Adrenal gland (tissue), 12 donors: ENCODE data around the gene CD81. TPM values are rescaled to one million over a fixed set of nuclear protein-coding genes. Genes with fewer than 3 reads are reported as not detected.

Experiments used
- DNase-seq, 7 donors: peaks; one replicate each; pipeline ENCODE4 v3.0.0-alpha.2; 2019 to 2020
- H3K27ac ChIP-seq, 5 donors: fragments of 200-600 bp; sonication (generic) in 4 of 5; 1 replicate in 3 of 5; 2 replicates in 2 of 5; pipeline versions ENCODE4 v1.5.1 to v1.8.0; 2016 to 2020; ENCODE audit warnings: mild to moderate bottlenecking in 1 of 5
- H3K27me3 ChIP-seq: fragments of 200-600 bp; 2 replicates; pipeline ENCODE4 v1.8.0; 2021
- H3K36me3 ChIP-seq, 2 donors: fragments of 200-600 bp; replicated peaks in 1 of 2; 1 replicate in 1 of 2; 2 replicates in 1 of 2; pipeline versions ENCODE4 v1.5.1 to v1.8.0; 2018 to 2022
- H3K4me1 ChIP-seq, 2 donors: fragments of 200-600 bp; replicated peaks in 1 of 2; 1 replicate in 1 of 2; 2 replicates in 1 of 2; pipeline versions ENCODE4 v1.5.1 to v1.8.0; 2018 to 2021
- H3K4me3 ChIP-seq, 4 donors: fragments of 200-600 bp; sonication (generic) in 3 of 4; one replicate each; pipeline ENCODE4 v1.5.1; 2016 to 2018
- H3K9me3 ChIP-seq, 3 donors: fragments of 200-600 bp; sonication (generic) in 1 of 3; replicated peaks in 1 of 3; 1 replicate in 2 of 3; 2 replicates in 1 of 3; pipeline versions ENCODE4 v1.5.1 to v1.8.0; 2016 to 2021
- POLR2A ChIP-seq, 2 donors: fragments of 450-650 bp; IDR thresholded peaks; one replicate each; pipeline ENCODE4 v1.6.1; 2017; ENCODE audit warnings: antibody characterized with exemption in 2 of 2, mild to moderate bottlenecking in 2 of 2, moderate library complexity in 1 of 2
- WGBS, 4 donors: extraction: QIAGEN DNeasy Blood & Tissue Kit in 2 of 4; methylation state at CpG; one replicate each; pipeline versions ENCODE4 v1.1.5 to v1.1.7; 2013 to 2017; 5-methylcytosine and 5-hydroxymethylcytosine counted together
- intact Hi-C, 2 donors: fragments of 100-400 bp; cut with DNase I; formaldehyde crosslinking; loops; one replicate each; pipeline versions ENCODE4 v1.14.1 to v1.15.0; 2022 to 2023
- polyA plus RNA-seq, 3 donors: library from polyadenylated mRNA; stranded (reverse); fragments of 200-250 nt in 2 of 3; fragments of 350-450 nt in 1 of 3; fragmentation: Illumina TruSeq in 1 of 3; extraction: RNeasy Lipid Tissue Mini Kit (QIAGEN cat#74804) in 1 of 3; gene quantifications; one replicate each; pipeline ENCODE4 v1.2.3, GENCODE V29; 2013 to 2014
- total RNA-seq, 9 donors: library from RNA; depleted of rRNA in 4 of 9; stranded (reverse); fragments of >200 nt in 4 of 9; fragments of 120-200 nt in 1 of 9; fragmentation: NEBNext Ultra II Directional in 1 of 9; extraction: Animal tissue kit (Norgen Biotek cat#: 25700) in 1 of 9; gene quantifications; one replicate each; pipeline versions ENCODE4 v1.1.0 to v1.2.4, GENCODE V29; 2013 to 2023
- TF ChIP-seq, protein P1 (sequence below), 6 experiments: fragments of 450-650 bp in 4 of 6; fragments of 200-600 bp in 2 of 6; sonication (generic) in 1 of 6; IDR thresholded peaks; 1 replicate in 5 of 6; 2 replicates in 1 of 6; pipeline versions ENCODE4 v1.5.1 to v1.8.0; 2016 to 2021; ENCODE audit warnings: antibody characterized with exemption in 6 of 6, mild to moderate bottlenecking in 2 of 6, moderate library complexity in 1 of 6
- donor health status: healthy with polysubstance abuse.
- donor health status: Bipolar disorder and iron deficiency.
- donor health status: DM: yes; HTN: yes; CAD: no.
- donor health status: DM: no; HTN: no; CAD: no.
- donor health status: DM: no; HTN: no; CAD: no.
- donor health status: DM: yes; HTN: yes; CAD: no.

CD81 gene
- total and polyA plus RNA-seq, 12 donors = 40.9 to 444 (median 275) TPM

DNA sequence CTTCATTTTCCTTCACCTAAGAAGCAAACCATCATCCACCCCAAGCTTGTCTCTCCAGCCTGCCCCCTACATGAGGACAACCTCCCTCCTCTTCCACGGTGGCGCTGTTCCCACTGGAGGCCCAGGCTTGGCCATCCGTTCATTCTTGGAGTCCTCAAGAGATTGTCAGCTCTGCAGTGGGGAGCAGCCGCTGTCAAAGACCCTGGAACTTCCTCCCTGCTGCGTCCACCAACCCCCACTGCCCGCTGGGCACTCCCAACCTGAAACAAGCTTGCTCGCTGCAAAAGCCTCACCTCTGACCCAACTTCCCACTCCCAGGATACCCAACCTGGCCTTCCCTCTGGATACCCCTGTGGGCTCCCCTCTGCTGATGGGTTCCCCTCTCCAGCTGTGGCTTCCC, 10.4 kb upstream of the CD81 start:
- no peaks in the 10 kb centered on the region for H3K4me1 ChIP-seq
- intact Hi-C loops = loop anchor here in 1 of 2 donors (5.0 kb wide), 1 partner anchor 54 kb away; no protein-coding TSS in a partner anchor
- no peaks in the 10 kb centered on the region for H3K9me3 ChIP-seq
- no peak overlapping the region for H3K27ac ChIP-seq
- no peaks in the 10 kb centered on the region for H3K36me3 ChIP-seq
- H3K27me3 ChIP-seq = no peaks in the 10 kb centered on the region
- TF ChIP-seq POLR2A (IDR thresholded peaks at IDR 0.05) = no peak
- TF ChIP-seq, protein P1, sequence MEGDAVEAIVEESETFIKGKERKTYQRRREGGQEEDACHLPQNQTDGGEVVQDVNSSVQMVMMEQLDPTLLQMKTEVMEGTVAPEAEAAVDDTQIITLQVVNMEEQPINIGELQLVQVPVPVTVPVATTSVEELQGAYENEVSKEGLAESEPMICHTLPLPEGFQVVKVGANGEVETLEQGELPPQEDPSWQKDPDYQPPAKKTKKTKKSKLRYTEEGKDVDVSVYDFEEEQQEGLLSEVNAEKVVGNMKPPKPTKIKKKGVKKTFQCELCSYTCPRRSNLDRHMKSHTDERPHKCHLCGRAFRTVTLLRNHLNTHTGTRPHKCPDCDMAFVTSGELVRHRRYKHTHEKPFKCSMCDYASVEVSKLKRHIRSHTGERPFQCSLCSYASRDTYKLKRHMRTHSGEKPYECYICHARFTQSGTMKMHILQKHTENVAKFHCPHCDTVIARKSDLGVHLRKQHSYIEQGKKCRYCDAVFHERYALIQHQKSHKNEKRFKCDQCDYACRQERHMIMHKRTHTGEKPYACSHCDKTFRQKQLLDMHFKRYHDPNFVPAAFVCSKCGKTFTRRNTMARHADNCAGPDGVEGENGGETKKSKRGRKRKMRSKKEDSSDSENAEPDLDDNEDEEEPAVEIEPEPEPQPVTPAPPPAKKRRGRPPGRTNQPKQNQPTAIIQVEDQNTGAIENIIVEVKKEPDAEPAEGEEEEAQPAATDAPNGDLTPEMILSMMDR (IDR thresholded peaks at IDR 0.05) = no peak
- WGBS, 4 donors = 73 to 95% (median 91%) methylated on average over 7 of the region's 7 CpGs
- H3K4me3 ChIP-seq = no peak overlapping the region
- no peak for DNase-seq

DNA sequence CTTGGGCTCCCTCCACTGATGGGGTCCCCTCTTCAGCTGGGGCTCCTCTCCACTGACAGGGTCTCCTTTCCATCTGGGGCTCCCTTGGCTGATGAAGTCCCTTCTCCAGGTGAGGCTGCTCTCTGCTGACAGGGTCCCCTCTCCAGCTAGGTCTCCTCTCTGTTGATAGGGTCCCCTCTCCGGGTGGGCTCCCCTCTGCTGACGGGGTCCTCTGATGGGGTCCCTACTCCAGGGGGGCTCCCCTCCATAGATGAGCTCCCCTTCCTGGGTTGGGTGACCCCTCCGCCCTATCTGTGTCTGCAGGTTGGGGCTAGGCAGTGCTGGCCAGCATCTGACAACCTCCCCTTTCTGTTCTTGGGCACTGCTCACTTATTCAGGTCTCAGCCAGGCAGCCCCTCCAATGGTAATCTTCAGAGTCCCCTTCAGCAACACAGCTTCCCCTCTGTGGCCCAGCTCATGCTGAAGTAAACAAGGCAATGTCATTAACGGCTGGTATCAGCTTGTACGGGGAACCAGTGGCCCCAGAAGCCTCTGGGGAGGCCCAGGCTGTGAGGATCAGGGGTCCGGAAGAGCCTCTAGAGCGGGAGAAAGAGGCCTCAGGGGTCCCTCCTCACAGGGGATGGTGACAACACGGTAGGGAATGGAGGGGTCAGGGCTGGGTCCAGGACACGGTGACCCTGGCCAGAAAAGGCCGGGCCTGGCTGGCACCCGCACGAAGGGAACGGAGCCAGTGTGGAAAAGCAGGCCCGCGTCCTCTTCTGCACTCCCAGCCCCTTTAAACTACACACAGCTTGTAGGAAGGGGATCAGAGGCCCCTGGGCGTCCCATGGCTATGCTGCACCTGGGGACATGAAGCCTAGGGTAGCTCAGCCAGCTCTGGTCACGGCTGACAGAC, 9.6 kb upstream of the CD81 start:
- no peak for DNase-seq
- Histone ChIP-seq H3K27ac (no peak overlapping the region), H3K27me3 (no peaks in the 10 kb centered on the region), H3K4me3 (no peak overlapping the region), H3K9me3 (no peaks in the 10 kb centered on the region), H3K4me1 (no peaks in the 10 kb centered on the region), H3K36me3 (no peaks in the 10 kb centered on the region)
- TF ChIP-seq POLR2A (IDR thresholded peaks at IDR 0.05) = no peak
- TF ChIP-seq, protein P1 (IDR thresholded peaks at IDR 0.05) = no peak
- 86 to 90% (median 88%) methylated on average over 15 to 17 of the region's 17 CpGs for WGBS, 4 donors
- intact Hi-C loops = loop anchor here in 1 of 2 donors (5.0 kb wide), 1 partner anchor 55 kb away; no protein-coding TSS in a partner anchor

DNA sequence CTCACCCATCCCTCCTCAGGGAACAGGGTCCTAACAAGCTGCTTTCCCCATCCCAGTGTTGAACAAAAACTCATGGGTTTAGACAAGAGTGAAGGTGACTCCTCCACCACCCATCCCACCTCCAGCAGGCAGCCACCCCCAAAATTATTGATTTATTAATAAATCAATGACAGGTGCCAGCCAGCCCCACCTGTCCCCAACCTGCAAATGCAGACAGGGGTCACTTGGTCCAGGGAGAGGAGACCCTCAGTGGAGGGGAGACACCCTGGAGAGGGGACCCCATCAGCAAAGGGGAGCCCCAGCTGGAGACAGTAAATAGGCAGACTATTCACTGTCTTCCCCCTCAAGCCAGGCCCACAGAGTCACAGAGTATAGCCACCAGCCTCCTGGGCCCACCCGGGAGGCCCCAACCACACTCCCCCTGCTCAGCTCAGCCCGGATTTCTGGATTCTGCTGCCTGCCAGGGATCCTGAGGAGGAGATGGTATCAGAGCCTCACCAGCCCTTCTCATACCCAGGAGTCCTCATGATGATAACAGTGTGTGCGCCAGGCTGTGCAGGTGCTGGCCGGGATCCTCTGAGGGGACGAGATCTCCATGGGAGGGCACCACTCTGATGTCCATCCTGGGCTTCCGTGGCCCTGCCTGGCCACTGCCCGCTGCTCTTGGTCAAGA, 8.8 kb upstream of the CD81 start:
- Histone ChIP-seq H3K9me3 (no peaks in the 10 kb centered on the region), H3K27ac (no peak overlapping the region), H3K4me1 (no peaks in the 10 kb centered on the region), H3K36me3 (no peaks in the 10 kb centered on the region), H3K4me3 (no peak overlapping the region), H3K27me3 (no peaks in the 10 kb centered on the region)
- no peak for TF ChIP-seq POLR2A (IDR thresholded peaks at IDR 0.05)
- TF ChIP-seq, protein P1 (IDR thresholded peaks at IDR 0.05) = no peak
- no peak for DNase-seq
- WGBS, 4 donors = 83 to 98% (median 94%) methylated on average over 2 to 7 of the region's 7 CpGs
- intact Hi-C loops = loop anchor here in 1 of 2 donors (5.0 kb wide), 1 partner anchor 56 kb away; no protein-coding TSS in a partner anchor

DNA sequence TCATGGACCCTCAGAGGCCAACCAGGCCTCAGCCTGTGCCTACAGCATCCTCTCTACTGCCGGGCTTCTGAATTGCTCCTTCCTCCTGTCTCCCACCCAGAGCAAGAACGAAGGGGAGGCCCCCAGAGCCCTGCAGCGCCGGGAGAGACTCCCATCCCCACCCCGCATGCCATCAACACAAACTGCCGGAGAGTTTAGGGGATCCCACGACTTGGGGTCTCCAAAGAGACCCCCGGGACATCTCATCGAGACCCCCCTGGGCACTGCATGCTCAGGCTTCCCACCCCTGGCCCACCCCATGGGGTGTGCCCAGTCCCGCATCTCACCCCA, 8.3 kb upstream of the CD81 start:
- no peak for DNase-seq
- intact Hi-C loops = loop anchor here in 1 of 2 donors (5.0 kb wide), 1 partner anchor 57 kb away; no protein-coding TSS in a partner anchor
- no peaks in the 10 kb centered on the region for H3K36me3 ChIP-seq

More for the DNA sequence above, 8.3 kb upstream of the CD81 start:
- no peaks in the 10 kb centered on the region for H3K9me3 ChIP-seq
- TF ChIP-seq, protein P1 (IDR thresholded peaks at IDR 0.05) = no peak
- TF ChIP-seq POLR2A (IDR thresholded peaks at IDR 0.05) = no peak
- H3K4me1 ChIP-seq = no peaks in the 10 kb centered on the region
- H3K4me3 ChIP-seq = no peak overlapping the region
- no peak overlapping the region for H3K27ac ChIP-seq
- WGBS, 4 donors = 81 to 100% (median 85%) methylated on average over 1 to 10 of the region's 10 CpGs
- H3K27me3 ChIP-seq = no peaks in the 10 kb centered on the region
